Fibroblast of lung (primary cell): ENCODE results near the gene SLC2A3. TPM values are rescaled to one million over a fixed set of nuclear protein-coding genes. Genes with fewer than 3 reads are reported as not detected.
"Not testable (repeated sequence)": the region's sequence is repeated elsewhere in the genome, so short reads cannot be mapped to it uniquely, and the experiment has no call there.

Source experiments
- DNase-seq, 2 donors: peaks; one replicate each; pipeline versions ENCODE4 v3.0.0 to v3.0.0-alpha.2; 2010; ENCODE audit warnings: low read depth in 2 of 2
- H2AFZ ChIP-seq: 2 replicates; pipeline ENCODE4 v1.5.1; 2012; ENCODE audit warnings: low read length, control low read depth, inconsistent platforms
- H3K27ac ChIP-seq: 2 replicates; pipeline ENCODE4 v1.5.1; 2011; ENCODE audit warnings: low read length, control low read depth; ENCODE audit not compliant: insufficient read depth
- H3K27me3 ChIP-seq: 2 replicates; pipeline ENCODE4 v1.5.1; 2011; ENCODE audit warnings: mild to moderate bottlenecking, low read length; ENCODE audit not compliant: control insufficient read depth, insufficient read depth
- H3K36me3 ChIP-seq: 2 replicates; pipeline ENCODE4 v1.5.1; 2011; ENCODE audit warnings: low read length; ENCODE audit not compliant: control insufficient read depth, insufficient read depth
- H3K4me1 ChIP-seq: 2 replicates; pipeline ENCODE4 v1.5.1; 2011; ENCODE audit warnings: low read length; ENCODE audit not compliant: control insufficient read depth, insufficient read depth; ENCODE audit errors: extremely low read depth
- H3K4me2 ChIP-seq: 2 replicates; pipeline ENCODE4 v1.5.1; 2011; ENCODE audit warnings: low read length, control low read depth; ENCODE audit not compliant: insufficient read depth; ENCODE audit errors: extremely low read depth
- H3K4me3 ChIP-seq, 4 experiments: fragments of 200-600 bp in 1 of 4; sonication (generic) in 1 of 4; replicated peaks in 1 of 4; 2 replicates each; pipeline ENCODE4 v1.5.1; 2011 to 2016; ENCODE audit warnings: low read length in 4 of 4, low read depth in 3 of 4, mild to moderate bottlenecking in 3 of 4, control low read depth in 2 of 4, inconsistent platforms in 1 of 4, mixed read lengths in 1 of 4; ENCODE audit not compliant: insufficient read depth in 1 of 4; ENCODE audit errors: control extremely low read depth in 1 of 4
- H3K79me2 ChIP-seq: 2 replicates; pipeline ENCODE4 v1.5.1; 2012; ENCODE audit warnings: mild to moderate bottlenecking, low read length, inconsistent platforms; ENCODE audit not compliant: control insufficient read depth, insufficient read depth
- H3K9ac ChIP-seq: 2 replicates; pipeline ENCODE4 v1.5.1; 2011; ENCODE audit warnings: mild to moderate bottlenecking, low read length, control low read depth; ENCODE audit not compliant: insufficient read depth
- H3K9me3 ChIP-seq: 2 replicates; pipeline ENCODE4 v1.5.1; 2012; ENCODE audit warnings: low read depth, low read length; ENCODE audit not compliant: control insufficient read depth, insufficient read depth
- H4K20me1 ChIP-seq: 2 replicates; pipeline ENCODE4 v1.5.1; 2011; ENCODE audit warnings: low read length; ENCODE audit not compliant: control insufficient read depth, insufficient read depth; ENCODE audit errors: extremely low read depth
- EZH2 ChIP-seq: IDR thresholded peaks from 2 replicates; pipeline ENCODE4 v1.5.1; 2012; ENCODE audit warnings: low read length, control low read depth, mild to moderate bottlenecking; ENCODE audit errors: missing control alignments
- polyA plus RNA-seq, 2 donors: library from polyadenylated mRNA; depleted of rRNA in 1 of 2; stranded (reverse) in 1 of 2; unstranded in 1 of 2; fragments of >200 nt; gene quantifications; 2 replicates each; pipeline ENCODE4 v1.2.1, GENCODE V29; 2011 to 2012; ENCODE audit warnings: missing spikeins in 1 of 2
- total RNA-seq: library from RNA; depleted of rRNA; stranded (reverse); fragments of >200 nt; gene quantifications from 2 replicates; pipeline ENCODE4 v1.2.1, GENCODE V29; 2014
- TF ChIP-seq, protein P1 (sequence below), 2 donors: IDR thresholded peaks in 1 of 2; conservative IDR thresholded peaks in 1 of 2; 1 replicate in 1 of 2; 2 replicates in 1 of 2; pipeline ENCODE4 v1.5.1; 2011 to 2012; ENCODE audit warnings: low read length in 2 of 2, control low read depth in 1 of 2, inconsistent platforms in 1 of 2, low read depth in 1 of 2, mild to moderate bottlenecking in 1 of 2

The SLC2A3 gene
- total and polyA plus RNA-seq, 2 donors (not counting 1 experiment from before 2014, with no cell fraction given), result 124 to 127 TPM

- H2AFZ ChIP-seq, result no peak overlapping the region
- no peaks in the 10 kb centered on the region for H3K27me3 ChIP-seq
- H3K9ac ChIP-seq, result no peak overlapping the region
- TF ChIP-seq, protein P1, sequence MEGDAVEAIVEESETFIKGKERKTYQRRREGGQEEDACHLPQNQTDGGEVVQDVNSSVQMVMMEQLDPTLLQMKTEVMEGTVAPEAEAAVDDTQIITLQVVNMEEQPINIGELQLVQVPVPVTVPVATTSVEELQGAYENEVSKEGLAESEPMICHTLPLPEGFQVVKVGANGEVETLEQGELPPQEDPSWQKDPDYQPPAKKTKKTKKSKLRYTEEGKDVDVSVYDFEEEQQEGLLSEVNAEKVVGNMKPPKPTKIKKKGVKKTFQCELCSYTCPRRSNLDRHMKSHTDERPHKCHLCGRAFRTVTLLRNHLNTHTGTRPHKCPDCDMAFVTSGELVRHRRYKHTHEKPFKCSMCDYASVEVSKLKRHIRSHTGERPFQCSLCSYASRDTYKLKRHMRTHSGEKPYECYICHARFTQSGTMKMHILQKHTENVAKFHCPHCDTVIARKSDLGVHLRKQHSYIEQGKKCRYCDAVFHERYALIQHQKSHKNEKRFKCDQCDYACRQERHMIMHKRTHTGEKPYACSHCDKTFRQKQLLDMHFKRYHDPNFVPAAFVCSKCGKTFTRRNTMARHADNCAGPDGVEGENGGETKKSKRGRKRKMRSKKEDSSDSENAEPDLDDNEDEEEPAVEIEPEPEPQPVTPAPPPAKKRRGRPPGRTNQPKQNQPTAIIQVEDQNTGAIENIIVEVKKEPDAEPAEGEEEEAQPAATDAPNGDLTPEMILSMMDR (conservative IDR thresholded peaks at IDR 0.05 in 1 of 2, IDR thresholded peaks at IDR 0.05 in 1 of 2; ENCODE audit: low read depth in 1 of 2, low read length in 2 of 2), result no peak
- TF ChIP-seq EZH2, result no peak
- H4K20me1 ChIP-seq, result no peaks in the 10 kb centered on the region
- no peaks in the 10 kb centered on the region for H3K36me3 ChIP-seq
- H3K4me3 ChIP-seq, result no peak overlapping the region
- no peaks in the 10 kb centered on the region for H3K79me2 ChIP-seq
- no peak for DNase-seq
- H3K4me2 ChIP-seq, result no peak overlapping the region
- no peaks in the 10 kb centered on the region for H3K4me1 ChIP-seq
- H3K9me3 ChIP-seq, result no peaks in the 10 kb centered on the region
- H3K27ac ChIP-seq, result no peak overlapping the region
Measured at GRCh38 chr12:7884689-7885088, 51.3 kb downstream of the SLC2A3 start.

DNA sequence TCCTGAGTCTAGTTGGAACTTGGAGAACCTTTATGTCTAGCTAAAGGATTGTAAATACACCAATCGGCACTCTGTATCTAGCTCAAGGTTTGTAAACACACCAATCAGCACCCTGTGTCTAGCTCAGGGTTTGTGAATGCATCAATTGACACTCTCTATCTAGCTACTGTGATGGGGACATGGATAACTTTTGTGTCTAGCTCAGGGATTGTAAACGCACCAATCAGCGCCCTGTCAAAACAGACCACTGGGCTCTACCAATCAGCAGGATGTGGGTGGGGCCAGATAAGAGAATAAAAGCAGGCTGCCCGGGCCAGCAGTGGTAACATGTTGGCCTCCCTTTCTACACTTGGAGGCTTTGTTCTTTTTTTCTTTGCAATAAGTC, 54.3 kb downstream of the SLC2A3 start:
- H3K36me3 ChIP-seq, H3K9ac ChIP-seq, H3K4me3 ChIP-seq, H3K4me2 ChIP-seq, H3K27ac ChIP-seq, H3K4me1 ChIP-seq, H2AFZ ChIP-seq, H4K20me1 ChIP-seq, H3K79me2 ChIP-seq, H3K9me3 ChIP-seq, DNase-seq, H3K27me3 ChIP-seq: not testable (repeated sequence)

- H3K27me3 ChIP-seq, H3K4me3 ChIP-seq, H3K4me1 ChIP-seq: not testable (repeated sequence)
Measured at GRCh38 chr12:7880952-7881735, 54.8 kb downstream of the SLC2A3 start.

DNA sequence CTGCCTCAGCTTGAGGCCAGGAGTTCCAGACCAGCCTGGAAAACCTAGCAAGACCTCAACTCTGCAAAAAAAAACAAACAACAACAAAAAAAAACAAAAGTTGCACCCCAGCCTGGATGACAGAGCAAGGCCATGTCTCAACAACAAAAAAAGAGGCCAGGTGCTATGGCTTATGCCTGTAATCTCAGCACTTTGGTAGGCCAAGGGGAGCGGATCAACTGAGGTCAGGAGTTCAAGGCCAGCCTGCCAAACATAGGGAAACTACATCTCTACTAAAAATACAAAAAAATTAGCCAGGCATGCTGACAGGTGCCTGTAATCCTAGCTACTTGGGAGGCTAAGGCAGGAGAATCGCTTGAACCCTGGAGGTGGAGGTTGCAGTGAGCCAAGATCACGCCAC, 56.7 kb downstream of the SLC2A3 start:
- Histone ChIP-seq H3K4me3 (no peak overlapping the region), H3K4me2 (no peak overlapping the region), H3K4me1 (no peaks in the 10 kb centered on the region), H4K20me1 (no peaks in the 10 kb centered on the region), H2AFZ (no peak overlapping the region), H3K79me2 (no peaks in the 10 kb centered on the region), H3K27me3 (no peaks in the 10 kb centered on the region), H3K9me3 (no peaks in the 10 kb centered on the region), H3K9ac (no peak overlapping the region), H3K27ac (no peak overlapping the region), H3K36me3 (no peaks in the 10 kb centered on the region)
- TF ChIP-seq, protein P1 (conservative IDR thresholded peaks at IDR 0.05 in 1 of 2, IDR thresholded peaks at IDR 0.05 in 1 of 2; ENCODE audit: low read depth in 1 of 2, low read length in 2 of 2), result no peak
- TF ChIP-seq EZH2, result no peak
- no peak for DNase-seq

More at GRCh38 chr12:7880952-7881735, 54.8 kb downstream of the SLC2A3 start:
- not testable (repeated sequence) for H3K9ac ChIP-seq, H3K4me2 ChIP-seq, H2AFZ ChIP-seq, DNase-seq, H3K36me3 ChIP-seq, H3K79me2 ChIP-seq, H3K27ac ChIP-seq, H4K20me1 ChIP-seq, H3K9me3 ChIP-seq
